ENCODE results near the gene TNP1. TPM values are rescaled to one million over a fixed set of nuclear protein-coding genes. Genes with fewer than 3 reads are reported as not detected.

Gene TNP1
- total RNA-seq = not detected
- 0 reads per million in 2 donors for total RNA-seq

GRCh38 chr2:216859944-216860343 lies at the start of gene TNP1:
TNP1 (minus strand) TSS chr2:216860064; CDS start chr2:216860034, 30 bp downstream.
- H3K27ac Mint-ChIP-seq = no peak within 1 kb of the TSS
- ATAC-seq (no peak), DNase-seq (no peak)
- H3K27me3 Mint-ChIP-seq = peaks cover 31% of the 10 kb centered on the region
- H3K4me1 Mint-ChIP-seq = no peaks in the 10 kb centered on the region
- no peak within 1 kb of the TSS for H3K4me3 Mint-ChIP-seq
- no peaks in the 10 kb centered on the region for H3K9me3 ChIP-seq (ENCODE audit: control insufficient read depth, low read length, poor library complexity, severe bottlenecking)
- no peaks in the 10 kb centered on the region for H3K36me3 Mint-ChIP-seq (ENCODE audit: low read depth)

- ATAC-seq (no peak), DNase-seq (no peak)
- Mint-ChIP-seq H3K27me3 (peaks cover 15% of the 10 kb centered on the region), H3K27ac (no peak overlapping the region), H3K4me3 (no peak overlapping the region), H3K4me1 (no peaks in the 10 kb centered on the region), H3K36me3 (ENCODE audit: low read depth) (no peaks in the 10 kb centered on the region)
- no peaks in the 10 kb centered on the region for H3K9me3 ChIP-seq (ENCODE audit: control insufficient read depth, low read length, poor library complexity, severe bottlenecking)
These were observed 48.4 kb upstream of the TNP1 start for GRCh38 chr2:216908300-216908699.

GRCh38 chr2:216905649-216906329 lies 45.9 kb upstream of the TNP1 start:
- Mint-ChIP-seq H3K4me1 (no peaks in the 10 kb centered on the region), H3K27me3 (peaks cover 14% of the 10 kb centered on the region), H3K27ac (no peak overlapping the region), H3K36me3 (ENCODE audit: low read depth) (no peaks in the 10 kb centered on the region), H3K4me3 (no peak overlapping the region)
- no peaks in the 10 kb centered on the region for H3K9me3 ChIP-seq (ENCODE audit: control insufficient read depth, low read length, poor library complexity, severe bottlenecking)
- no peak for ATAC-seq
- DNase-seq = no peak

- Mint-ChIP-seq H3K27ac (no peak overlapping the region), H3K27me3 (peaks cover 7% of the 10 kb centered on the region), H3K4me3 (no peak overlapping the region), H3K4me1 (no peaks in the 10 kb centered on the region), H3K36me3 (ENCODE audit: low read depth) (no peaks in the 10 kb centered on the region)
- H3K9me3 ChIP-seq (ENCODE audit: control insufficient read depth, low read length, poor library complexity, severe bottlenecking) = no peaks in the 10 kb centered on the region
- DNase-seq (no peak), ATAC-seq (no peak)
These were observed 45.1 kb upstream of the TNP1 start for GRCh38 chr2:216904974-216905373.

GRCh38 chr2:216904554-216904953 lies 44.7 kb upstream of the TNP1 start:
- Mint-ChIP-seq H3K36me3 (ENCODE audit: low read depth) (no peaks in the 10 kb centered on the region), H3K27me3 (peaks cover 3% of the 10 kb centered on the region), H3K4me3 (no peak overlapping the region), H3K27ac (no peak overlapping the region), H3K4me1 (no peaks in the 10 kb centered on the region)
- ATAC-seq (no peak), DNase-seq (no peak)
- no peaks in the 10 kb centered on the region for H3K9me3 ChIP-seq (ENCODE audit: control insufficient read depth, low read length, poor library complexity, severe bottlenecking)

GRCh38 chr2:216903470-216903869 lies 43.6 kb upstream of the TNP1 start:
- Mint-ChIP-seq H3K4me3 (no peak overlapping the region), H3K27ac (no peak overlapping the region), H3K27me3 (no peaks in the 10 kb centered on the region), H3K4me1 (no peaks in the 10 kb centered on the region), H3K36me3 (ENCODE audit: low read depth) (no peaks in the 10 kb centered on the region)
- no peak for DNase-seq
- ATAC-seq = no peak
- H3K9me3 ChIP-seq (ENCODE audit: control insufficient read depth, low read length, poor library complexity, severe bottlenecking) = no peaks in the 10 kb centered on the region

GRCh38 chr2:216901273-216901672 lies 41.4 kb upstream of the TNP1 start:
- H3K27ac Mint-ChIP-seq = no peak overlapping the region
- H3K4me3 Mint-ChIP-seq = no peak overlapping the region
- no peaks in the 10 kb centered on the region for H3K4me1 Mint-ChIP-seq
- no peak for ATAC-seq
- DNase-seq = no peak
- no peaks in the 10 kb centered on the region for H3K27me3 Mint-ChIP-seq
- H3K36me3 Mint-ChIP-seq (ENCODE audit: low read depth) = no peaks in the 10 kb centered on the region
- no peaks in the 10 kb centered on the region for H3K9me3 ChIP-seq (ENCODE audit: control insufficient read depth, low read length, poor library complexity, severe bottlenecking)

- no peaks in the 10 kb centered on the region for H3K9me3 ChIP-seq (ENCODE audit: control insufficient read depth, low read length, poor library complexity, severe bottlenecking)
- Mint-ChIP-seq H3K27me3 (no peaks in the 10 kb centered on the region), H3K27ac (no peak overlapping the region), H3K36me3 (ENCODE audit: low read depth) (no peaks in the 10 kb centered on the region), H3K4me1 (no peaks in the 10 kb centered on the region), H3K4me3 (no peak overlapping the region)
- no peak for DNase-seq
- ATAC-seq = no peak
These were observed 40.5 kb upstream of the TNP1 start for GRCh38 chr2:216900406-216900805.

GRCh38 chr2:216897561-216898203 lies 37.8 kb upstream of the TNP1 start:
- no peak overlapping the region for H3K27ac Mint-ChIP-seq
- H3K27me3 Mint-ChIP-seq = no peaks in the 10 kb centered on the region
- no peak overlapping the region for H3K4me3 Mint-ChIP-seq
- no peaks in the 10 kb centered on the region for H3K9me3 ChIP-seq (ENCODE audit: control insufficient read depth, low read length, poor library complexity, severe bottlenecking)
- DNase-seq (no peak), ATAC-seq (no peak)
- H3K4me1 Mint-ChIP-seq = no peaks in the 10 kb centered on the region
- H3K36me3 Mint-ChIP-seq (ENCODE audit: low read depth) = no peaks in the 10 kb centered on the region

- no peak for ATAC-seq
- Mint-ChIP-seq H3K4me1 (no peaks in the 10 kb centered on the region), H3K27me3 (no peaks in the 10 kb centered on the region), H3K27ac (no peak overlapping the region), H3K36me3 (ENCODE audit: low read depth) (no peaks in the 10 kb centered on the region), H3K4me3 (no peak overlapping the region)
- H3K9me3 ChIP-seq (ENCODE audit: control insufficient read depth, low read length, poor library complexity, severe bottlenecking) = no peaks in the 10 kb centered on the region
- DNase-seq = no peak
These were observed 30.3 kb upstream of the TNP1 start for GRCh38 chr2:216890138-216890537.

- no peak overlapping the region for H3K4me3 Mint-ChIP-seq
These were observed 29.2 kb upstream of the TNP1 start for GRCh38 chr2:216888887-216889622.

GRCh38 chr2:216888081-216888480 lies 28.2 kb upstream of the TNP1 start:
- ATAC-seq (no peak), DNase-seq (no peak)
- Mint-ChIP-seq H3K36me3 (ENCODE audit: low read depth) (no peaks in the 10 kb centered on the region), H3K4me3 (no peak overlapping the region), H3K27ac (no peak overlapping the region), H3K4me1 (no peaks in the 10 kb centered on the region), H3K27me3 (peaks cover 8% of the 10 kb centered on the region)
- H3K9me3 ChIP-seq (ENCODE audit: control insufficient read depth, low read length, poor library complexity, severe bottlenecking) = no peaks in the 10 kb centered on the region

More at GRCh38 chr2:216888887-216889622, 29.2 kb upstream of the TNP1 start:
- no peak for DNase-seq
- H3K27me3 Mint-ChIP-seq = no peaks in the 10 kb centered on the region
- ATAC-seq = no peak
- no peaks in the 10 kb centered on the region for H3K4me1 Mint-ChIP-seq
- H3K36me3 Mint-ChIP-seq (ENCODE audit: low read depth) = no peaks in the 10 kb centered on the region
- no peak overlapping the region for H3K27ac Mint-ChIP-seq
- H3K9me3 ChIP-seq (ENCODE audit: control insufficient read depth, low read length, poor library complexity, severe bottlenecking) = no peaks in the 10 kb centered on the region

- H3K27me3 Mint-ChIP-seq = peaks cover 8% of the 10 kb centered on the region
- H3K27ac Mint-ChIP-seq = no peak overlapping the region
- no peak overlapping the region for H3K4me3 Mint-ChIP-seq
- no peaks in the 10 kb centered on the region for H3K36me3 Mint-ChIP-seq (ENCODE audit: low read depth)
- DNase-seq (no peak), ATAC-seq (no peak)
- H3K9me3 ChIP-seq (ENCODE audit: control insufficient read depth, low read length, poor library complexity, severe bottlenecking) = no peaks in the 10 kb centered on the region
- H3K4me1 Mint-ChIP-seq = no peaks in the 10 kb centered on the region
These were observed 27.3 kb upstream of the TNP1 start for GRCh38 chr2:216887138-216887537.
